Adrenal gland (tissue), 5 donors: ENCODE results near the gene PITX3.

ENCODE experiments used
- POLR2A ChIP-seq, 2 donors: fragments of 450-650 bp; IDR thresholded peaks; one replicate each; pipeline ENCODE4 v1.6.1; 2017; ENCODE audit warnings: antibody characterized with exemption in 2 of 2, mild to moderate bottlenecking in 2 of 2, moderate library complexity in 1 of 2
- TF ChIP-seq, protein P1 (sequence below), 6 experiments: fragments of 450-650 bp in 4 of 6; fragments of 200-600 bp in 2 of 6; sonication (generic) in 1 of 6; IDR thresholded peaks; 1 replicate in 5 of 6; 2 replicates in 1 of 6; pipeline versions ENCODE4 v1.5.1 to v1.8.0; 2016 to 2021; ENCODE audit warnings: antibody characterized with exemption in 6 of 6, mild to moderate bottlenecking in 2 of 6, moderate library complexity in 1 of 6
- donor health status: DM: no; HTN: no; CAD: no.

DNA sequence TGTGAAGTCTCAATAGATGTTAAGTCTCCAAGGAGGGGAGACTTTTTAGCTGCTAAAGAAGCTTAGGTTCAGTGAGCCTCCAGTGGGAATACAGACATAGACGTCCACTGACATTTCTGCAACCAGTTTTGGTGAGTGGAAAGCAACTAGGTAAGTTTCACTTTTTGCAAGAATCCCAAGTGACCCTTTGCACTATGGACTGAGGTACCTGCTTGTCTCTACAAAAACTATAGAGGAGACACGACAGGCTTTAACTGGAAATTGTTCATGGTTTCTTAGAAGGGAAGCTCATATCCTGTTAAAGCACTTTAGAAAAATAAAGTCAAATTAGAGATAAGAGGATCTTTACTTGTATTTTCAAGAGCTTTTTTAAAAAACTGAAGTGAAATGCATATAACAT lies 42.6 kb upstream of the PITX3 start:
- no peak for TF ChIP-seq POLR2A (IDR thresholded peaks at IDR 0.05)
- TF ChIP-seq, protein P1, sequence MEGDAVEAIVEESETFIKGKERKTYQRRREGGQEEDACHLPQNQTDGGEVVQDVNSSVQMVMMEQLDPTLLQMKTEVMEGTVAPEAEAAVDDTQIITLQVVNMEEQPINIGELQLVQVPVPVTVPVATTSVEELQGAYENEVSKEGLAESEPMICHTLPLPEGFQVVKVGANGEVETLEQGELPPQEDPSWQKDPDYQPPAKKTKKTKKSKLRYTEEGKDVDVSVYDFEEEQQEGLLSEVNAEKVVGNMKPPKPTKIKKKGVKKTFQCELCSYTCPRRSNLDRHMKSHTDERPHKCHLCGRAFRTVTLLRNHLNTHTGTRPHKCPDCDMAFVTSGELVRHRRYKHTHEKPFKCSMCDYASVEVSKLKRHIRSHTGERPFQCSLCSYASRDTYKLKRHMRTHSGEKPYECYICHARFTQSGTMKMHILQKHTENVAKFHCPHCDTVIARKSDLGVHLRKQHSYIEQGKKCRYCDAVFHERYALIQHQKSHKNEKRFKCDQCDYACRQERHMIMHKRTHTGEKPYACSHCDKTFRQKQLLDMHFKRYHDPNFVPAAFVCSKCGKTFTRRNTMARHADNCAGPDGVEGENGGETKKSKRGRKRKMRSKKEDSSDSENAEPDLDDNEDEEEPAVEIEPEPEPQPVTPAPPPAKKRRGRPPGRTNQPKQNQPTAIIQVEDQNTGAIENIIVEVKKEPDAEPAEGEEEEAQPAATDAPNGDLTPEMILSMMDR (IDR thresholded peaks at IDR 0.05) = no peak
